ENCODE data around the gene OVOL2. TPM values are rescaled to one million over a fixed set of nuclear protein-coding genes. Genes with fewer than 3 reads are reported as not detected.

Gene OVOL2
- total and polyA plus RNA-seq, 2 of the 4 experiments (the other 2 are of a cell fraction) = not detected

- Histone ChIP-seq H3K27ac (ENCODE audit: insufficient read depth, low read length) (no peak overlapping the region), H2AK5ac (ENCODE audit: low read depth, low read length) (no peak overlapping the region), H4K8ac (ENCODE audit: low read depth in 2 of 2, low read length in 2 of 2) (no peak overlapping the region), H3K4me3 (ENCODE audit: insufficient read depth, low read depth, low read length) (no peak overlapping the region), H2BK120ac (ENCODE audit: low read depth, low read length) (no peak overlapping the region), H3K79me1 (ENCODE audit: low read depth in 1 of 2, low read length in 2 of 2) (no peaks in the 10 kb centered on the region), H3K14ac (replicated peaks; ENCODE audit: low read depth, low read length) (no peak overlapping the region), H3K9me3 (ENCODE audit: control insufficient read depth, insufficient read depth, low read length) (no peaks in the 10 kb centered on the region), H3K56ac (ENCODE audit: extremely low read depth, insufficient read depth, low read length) (no peak overlapping the region), H3K18ac (ENCODE audit: low read depth, low read length) (no peak overlapping the region), H3K4ac (ENCODE audit: low read depth, low read length) (no peak overlapping the region), H2BK15ac (ENCODE audit: low read depth, low read length) (no peak overlapping the region), H3K36me3 (ENCODE audit: control insufficient read depth, insufficient read depth, low read length) (no peaks in the 10 kb centered on the region), H3K27me3 (ENCODE audit: control insufficient read depth, insufficient read depth, low read length) (peaks cover 4% of the 10 kb centered on the region), H3K9me1 (ENCODE audit: insufficient read depth, low read length) (no peaks in the 10 kb centered on the region), H2BK20ac (ENCODE audit: low read depth, low read length) (no peak overlapping the region), H3K4me2 (ENCODE audit: low read depth, low read length) (no peak overlapping the region), H3K23ac (ENCODE audit: low read depth, low read length) (no peak overlapping the region), H3K9ac (ENCODE audit: low read depth, low read length) (no peak overlapping the region), H4K20me1 (ENCODE audit: insufficient read depth, low read length) (no peaks in the 10 kb centered on the region), H2AFZ (replicated peaks; ENCODE audit: low read length, poor library complexity) (no peak overlapping the region), H3K4me1 (ENCODE audit: control insufficient read depth, insufficient read depth, low read length) (no peaks in the 10 kb centered on the region), H4K91ac (ENCODE audit: insufficient read depth, low read depth, low read length) (no peak overlapping the region), H2AK9ac (replicated peaks; ENCODE audit: low read depth, low read length, poor library complexity) (no peak overlapping the region), H2BK5ac (ENCODE audit: low read depth, low read length, poor library complexity, severe bottlenecking) (no peak overlapping the region), H4K5ac (ENCODE audit: low read depth, low read length) (no peak overlapping the region)
- no TSS peak for BruUV-seq (replicated peaks)
- no peak for ATAC-seq (ENCODE audit: low read depth)
- intact Hi-C loops (cut with micrococcal nuclease) (no loop called here), in situ Hi-C loops (cut with MboI; ENCODE audit: low sequenced_read_pairs) (no loop called here), dilution Hi-C loops (cut with HindIII; ENCODE audit: low sequenced_read_pairs, unreplicated experiment) (no loop called here)
- WGBS, 2 experiments (ENCODE audit: extremely low coverage in 2 of 2, insufficient read length in 1 of 2) = no CpG with 5 or more reads among the region's 5 CpGs
- POLR2A ChIA-PET (ENCODE audit: unreplicated experiment) = no interaction called here
- DNase-seq = no peak
- CTCF ChIA-PET = no interaction called here
- TF ChIP-seq ELK1 (IDR thresholded peaks at IDR 0.05; ENCODE audit: borderline replicate concordance, low read depth, low read length) = no peak
- TF ChIP-seq FOS (IDR thresholded peaks at IDR 0.05; ENCODE audit: low read depth, low read length) = no peak
- TF ChIP-seq USF2 (IDR thresholded peaks at IDR 0.05; ENCODE audit: low read depth, low read length) = no peak
- no peak for TF ChIP-seq CEBPB (IDR thresholded peaks at IDR 0.05; ENCODE audit: low read depth, low read length)
- no peak for TF ChIP-seq CTCF (conservative IDR thresholded peaks at IDR 0.05; ENCODE audit: low read depth, low read length)
- TF ChIP-seq CHD1 (IDR thresholded peaks at IDR 0.05; ENCODE audit: low read depth, low read length) = no peak
- no peak for TF ChIP-seq RFX5 (IDR thresholded peaks at IDR 0.05; ENCODE audit: low read depth, low read length)
- TF ChIP-seq MAFK (IDR thresholded peaks at IDR 0.05; ENCODE audit: low read depth, low read length) = no peak
- no peak for TF ChIP-seq POLR2A (IDR thresholded peaks at IDR 0.05; ENCODE audit: low read depth, low read length)
- TF ChIP-seq SMC3 (IDR thresholded peaks at IDR 0.05; ENCODE audit: low read depth, low read length) = no peak
- TF ChIP-seq RCOR1 (IDR thresholded peaks at IDR 0.05; ENCODE audit: insufficient replicate concordance, low read length) = no peak
- no peak for TF ChIP-seq MXI1 (IDR thresholded peaks at IDR 0.05; ENCODE audit: borderline replicate concordance, low read depth, low read length)
- TF ChIP-seq MAZ (IDR thresholded peaks at IDR 0.05; ENCODE audit: borderline replicate concordance, low read depth, low read length) = no peak
- TF ChIP-seq RAD21 (IDR thresholded peaks at IDR 0.05; ENCODE audit: low read length) = no peak
- no peak for TF ChIP-seq NFE2L2 (IDR thresholded peaks at IDR 0.05; ENCODE audit: low read depth, low read length)
- TF ChIP-seq BHLHE40 (IDR thresholded peaks at IDR 0.05; ENCODE audit: low read depth, low read length) = no peak
These were observed 36.5 kb upstream of the OVOL2 start for GRCh38 chr20:18094191-18094590.

All from IMR-90 (cell line).